Glutamatergic neuron (in vitro differentiated cells): Measurements from ENCODE around the gene ZBTB7C. TPM values are rescaled to one million over a fixed set of nuclear protein-coding genes. Genes with fewer than 3 reads are reported as not detected.

Experiments
- DNase-seq: peaks from one replicate; pipeline ENCODE4 v3.0.0; 2022
- H3K27ac Mint-ChIP-seq: one replicate; pipeline ENCODE4 v1.8.0; 2020; ENCODE audit warnings: mild to moderate bottlenecking, mixed read lengths, inconsistent platforms; ENCODE audit not compliant: unreplicated experiment
- H3K27me3 Mint-ChIP-seq: one replicate; pipeline ENCODE4 v1.8.0; 2020; ENCODE audit warnings: mild to moderate bottlenecking, moderate library complexity, mixed read lengths, inconsistent platforms; ENCODE audit not compliant: unreplicated experiment
- H3K36me3 Mint-ChIP-seq: one replicate; pipeline ENCODE4 v1.8.0; 2020; ENCODE audit warnings: mild to moderate bottlenecking, mixed read lengths, inconsistent platforms; ENCODE audit not compliant: unreplicated experiment
- H3K4me1 Mint-ChIP-seq: one replicate; pipeline ENCODE4 v1.8.0; 2020; ENCODE audit warnings: mild to moderate bottlenecking, low read depth, mixed read lengths, inconsistent platforms; ENCODE audit not compliant: unreplicated experiment
- H3K4me3 Mint-ChIP-seq: one replicate; pipeline ENCODE4 v1.8.0; 2020; ENCODE audit warnings: mild to moderate bottlenecking, mixed read lengths, inconsistent platforms; ENCODE audit not compliant: unreplicated experiment
- H3K9me3 Mint-ChIP-seq: one replicate; pipeline ENCODE4 v1.8.0; 2020; ENCODE audit warnings: mild to moderate bottlenecking, moderate library complexity, mixed read lengths, inconsistent platforms; ENCODE audit not compliant: unreplicated experiment
- total RNA-seq: library from RNA; stranded (reverse); fragmentation: NEBNext Ultra II Directional; extraction: Animal tissue kit (Norgen Biotek cat#: 25700); gene quantifications from one replicate; pipeline ENCODE4 v1.2.1, GENCODE V29; 2021; ENCODE audit not compliant: unreplicated experiment
- TF ChIP-seq, protein P1 (sequence below): fragments of 200-600 bp; sonication (generic); IDR thresholded peaks from one replicate; pipeline ENCODE4 v1.5.0; 2021; ENCODE audit not compliant: partially characterized antibody, unreplicated experiment

The ZBTB7C gene
- total RNA-seq, 1 donor from 2014 or later, result 10.6 TPM

DNA sequence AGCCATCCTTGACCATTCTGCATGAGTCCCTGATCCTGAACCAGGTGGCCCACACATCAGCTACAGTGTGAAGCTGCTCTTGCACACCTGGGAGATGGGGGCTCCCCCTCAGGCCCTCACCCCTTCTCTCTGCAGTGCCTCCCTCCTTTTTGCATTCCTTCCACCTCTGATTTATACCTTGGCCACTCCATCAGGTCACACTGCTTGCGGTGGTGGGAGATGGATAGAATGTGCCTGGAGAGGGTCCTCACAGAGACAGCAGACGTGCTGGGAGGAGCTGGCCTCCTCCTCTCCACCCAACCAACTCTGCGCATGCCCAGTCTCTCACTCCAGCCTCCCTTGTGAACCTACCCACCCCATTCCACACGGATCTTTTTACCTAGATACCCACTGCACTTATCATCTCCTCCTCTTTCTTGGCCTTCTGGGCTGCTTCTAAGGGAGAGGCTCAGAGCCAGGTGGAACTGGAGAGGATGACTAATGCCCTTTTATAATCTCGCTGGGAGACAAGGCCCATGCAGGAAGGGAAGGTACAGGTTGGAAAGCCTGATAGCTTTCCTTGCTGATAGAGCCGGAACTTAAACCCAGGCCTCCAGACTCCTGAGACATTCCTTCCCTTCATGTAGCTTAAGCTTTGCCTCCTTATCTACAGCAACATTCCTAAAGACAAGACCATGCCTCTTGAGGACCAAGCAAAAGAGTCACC lies 205.1 kb downstream of the ZBTB7C start:
- H3K27ac Mint-ChIP-seq, result no peak overlapping the region
- DNase-seq, result no peak
- TF ChIP-seq, protein P1, sequence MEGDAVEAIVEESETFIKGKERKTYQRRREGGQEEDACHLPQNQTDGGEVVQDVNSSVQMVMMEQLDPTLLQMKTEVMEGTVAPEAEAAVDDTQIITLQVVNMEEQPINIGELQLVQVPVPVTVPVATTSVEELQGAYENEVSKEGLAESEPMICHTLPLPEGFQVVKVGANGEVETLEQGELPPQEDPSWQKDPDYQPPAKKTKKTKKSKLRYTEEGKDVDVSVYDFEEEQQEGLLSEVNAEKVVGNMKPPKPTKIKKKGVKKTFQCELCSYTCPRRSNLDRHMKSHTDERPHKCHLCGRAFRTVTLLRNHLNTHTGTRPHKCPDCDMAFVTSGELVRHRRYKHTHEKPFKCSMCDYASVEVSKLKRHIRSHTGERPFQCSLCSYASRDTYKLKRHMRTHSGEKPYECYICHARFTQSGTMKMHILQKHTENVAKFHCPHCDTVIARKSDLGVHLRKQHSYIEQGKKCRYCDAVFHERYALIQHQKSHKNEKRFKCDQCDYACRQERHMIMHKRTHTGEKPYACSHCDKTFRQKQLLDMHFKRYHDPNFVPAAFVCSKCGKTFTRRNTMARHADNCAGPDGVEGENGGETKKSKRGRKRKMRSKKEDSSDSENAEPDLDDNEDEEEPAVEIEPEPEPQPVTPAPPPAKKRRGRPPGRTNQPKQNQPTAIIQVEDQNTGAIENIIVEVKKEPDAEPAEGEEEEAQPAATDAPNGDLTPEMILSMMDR, result no peak
- H3K4me1 Mint-ChIP-seq, result peaks cover 22% of the 10 kb centered on the region
- H3K36me3 Mint-ChIP-seq, result no peaks in the 10 kb centered on the region
- H3K27me3 Mint-ChIP-seq, result peaks cover 9% of the 10 kb centered on the region
- no peak overlapping the region for H3K4me3 Mint-ChIP-seq
- no peaks in the 10 kb centered on the region for H3K9me3 Mint-ChIP-seq

DNA sequence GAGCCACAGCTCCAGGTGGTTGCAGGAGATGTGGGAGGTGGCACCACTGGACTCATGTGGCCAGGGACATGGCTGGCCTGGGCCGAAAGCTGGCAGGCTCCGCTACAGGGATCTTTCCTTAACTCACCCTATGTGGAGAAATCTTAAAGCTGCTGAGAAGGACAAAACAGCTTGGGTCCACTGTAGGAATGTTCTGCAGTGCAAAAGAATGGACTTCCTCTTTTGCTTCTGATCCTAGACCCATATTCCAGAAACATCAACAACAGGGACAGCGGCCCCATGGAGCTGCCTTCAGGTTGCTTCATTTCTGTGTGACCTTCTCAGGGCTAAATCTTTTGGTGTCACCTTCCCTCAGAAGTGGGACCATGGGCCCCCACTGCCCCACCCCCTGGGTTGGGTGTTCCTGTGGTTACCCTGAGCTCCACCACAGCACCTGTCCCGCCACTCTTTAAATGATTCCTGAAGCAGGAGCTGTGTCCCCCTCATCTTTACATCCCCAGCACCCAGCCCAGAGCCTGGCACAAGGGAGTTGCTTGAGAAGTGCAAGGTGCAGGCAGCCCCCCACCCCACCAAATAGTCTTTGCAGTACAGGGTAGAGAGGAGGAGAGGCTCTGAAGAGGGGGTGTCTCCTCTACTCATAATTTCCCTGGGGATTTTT lies 205.8 kb downstream of the ZBTB7C start:
- H3K4me3 Mint-ChIP-seq, result no peak overlapping the region
- H3K4me1 Mint-ChIP-seq, result peaks cover 22% of the 10 kb centered on the region
- H3K27me3 Mint-ChIP-seq, result peaks cover 9% of the 10 kb centered on the region
- H3K9me3 Mint-ChIP-seq, result no peaks in the 10 kb centered on the region
- no peak for DNase-seq
- TF ChIP-seq, protein P1, result no peak
- no peaks in the 10 kb centered on the region for H3K36me3 Mint-ChIP-seq
- H3K27ac Mint-ChIP-seq, result no peak overlapping the region

DNA sequence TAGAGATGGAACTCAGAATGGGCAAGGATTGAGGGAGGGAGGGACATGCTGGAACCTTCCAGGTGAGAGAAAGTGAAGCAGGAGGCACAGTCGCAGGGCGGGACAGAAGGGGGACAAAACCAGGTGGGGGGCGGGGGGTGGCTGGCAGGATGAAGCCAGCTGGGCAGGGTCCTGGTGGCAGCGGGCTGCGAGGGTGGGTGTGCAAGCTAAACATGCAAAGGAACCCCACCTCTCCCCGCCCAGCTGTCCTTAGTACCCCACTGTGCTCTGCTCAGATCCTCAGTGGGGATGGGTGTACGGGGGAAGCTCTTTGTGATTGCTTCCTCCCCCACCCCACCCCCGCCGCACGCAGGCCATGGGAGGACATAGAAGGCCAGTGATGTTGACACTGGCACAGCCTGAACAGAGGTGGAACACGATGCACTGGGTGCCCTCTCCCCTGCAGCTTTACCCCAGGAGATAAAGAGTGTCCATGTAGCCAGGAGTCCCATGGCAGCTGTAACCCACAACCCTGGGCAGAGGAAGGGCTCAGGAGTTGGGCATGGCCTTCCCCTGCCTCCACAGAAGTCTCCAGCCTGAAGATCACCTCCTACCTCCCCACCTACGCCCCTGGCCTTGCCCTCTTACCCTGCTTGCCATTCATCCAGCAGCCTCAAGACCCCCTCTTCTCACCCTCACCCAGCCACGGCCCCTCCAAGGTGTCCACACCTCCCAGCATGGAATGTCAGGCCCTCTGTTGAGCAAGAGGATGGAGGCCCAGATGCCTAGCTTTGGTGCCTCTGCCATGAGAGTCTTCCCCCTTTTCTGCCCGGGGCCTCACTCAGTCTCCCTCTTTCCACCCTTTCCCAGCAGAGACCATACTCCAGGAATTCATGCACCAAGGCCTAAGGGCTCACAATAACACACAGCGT lies 206.6 kb downstream of the ZBTB7C start:
- Mint-ChIP-seq H3K36me3 (no peaks in the 10 kb centered on the region), H3K27ac (no peak overlapping the region), H3K4me3 (no peak overlapping the region), H3K4me1 (peaks cover 19% of the 10 kb centered on the region), H3K27me3 (peaks cover 9% of the 10 kb centered on the region), H3K9me3 (no peaks in the 10 kb centered on the region)
- TF ChIP-seq, protein P1, result no peak
- no peak for DNase-seq

DNA sequence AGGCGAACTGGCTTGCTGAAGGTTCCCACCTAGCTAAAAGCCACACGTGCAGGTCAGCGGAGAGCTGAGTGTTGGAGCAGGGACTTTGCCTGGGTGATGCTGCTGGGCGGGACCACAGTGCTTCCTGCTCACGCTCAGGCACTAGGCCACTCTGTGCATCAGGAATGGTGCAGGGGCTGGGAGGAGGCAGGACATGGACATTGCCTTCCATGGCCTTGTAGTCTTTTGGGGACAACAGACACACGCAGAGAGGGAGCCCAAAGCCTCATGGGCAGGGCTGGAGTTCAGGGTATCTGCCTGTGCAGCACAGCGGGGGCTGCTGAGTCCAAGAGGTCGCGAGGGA lies 207.2 kb downstream of the ZBTB7C start:
- H3K4me3 Mint-ChIP-seq, result no peak overlapping the region
- peaks cover 9% of the 10 kb centered on the region for H3K27me3 Mint-ChIP-seq
- H3K27ac Mint-ChIP-seq, result no peak overlapping the region
- no peaks in the 10 kb centered on the region for H3K9me3 Mint-ChIP-seq
- no peak for DNase-seq
- H3K36me3 Mint-ChIP-seq, result no peaks in the 10 kb centered on the region
- peaks cover 19% of the 10 kb centered on the region for H3K4me1 Mint-ChIP-seq
- TF ChIP-seq, protein P1, result no peak
